Prostate gland (tissue), 2 donors: ENCODE measurements around the gene KLRF2.

Source experiments
- CTCF ChIP-seq, 4 experiments: fragments of 200-600 bp in 2 of 4; fragments of 450-650 bp in 2 of 4; sonication (generic) in 2 of 4; IDR thresholded peaks; 1 replicate in 3 of 4; 2 replicates in 1 of 4; pipeline ENCODE4 v1.5.1; 2016 to 2019; ENCODE audit warnings: antibody characterized with exemption in 4 of 4, mild to moderate bottlenecking in 2 of 4, moderate library complexity in 2 of 4
- POLR2A ChIP-seq: fragments of 450-650 bp; IDR thresholded peaks from one replicate; pipeline ENCODE4 v1.6.1; 2016; ENCODE audit warnings: antibody characterized with exemption, mild to moderate bottlenecking
- POLR2AphosphoS5 ChIP-seq: sonication (generic); formaldehyde crosslinking; IDR thresholded peaks from one replicate; pipeline ENCODE4 v1.6.1; 2017; ENCODE audit warnings: antibody characterized with exemption

- TF ChIP-seq CTCF (IDR thresholded peaks at IDR 0.05) = no peak
- no peak for TF ChIP-seq POLR2A
- TF ChIP-seq POLR2AphosphoS5 = no peak
Observed at GRCh38 chr12:9941838-9942237, 60.5 kb downstream of the KLRF2 start.
